Loucy (cell line): ENCODE results near the gene VGF.

Experiments used
- EZH2phosphoT487 ChIP-seq: fragments of 200-600 bp; IDR thresholded peaks from 2 replicates; pipeline ENCODE4 v1.6.1; 2018; ENCODE audit warnings: antibody characterized with exemption, mild to moderate bottlenecking, moderate library complexity, borderline replicate concordance
- TF ChIP-seq, protein P1 (sequence below): fragments of 200-600 bp; sonication (generic); conservative IDR thresholded peaks from 2 replicates; pipeline ENCODE4 v1.5.1; 2014; ENCODE audit warnings: mild to moderate bottlenecking, antibody characterized with exemption, low read length

- TF ChIP-seq, protein P1, sequence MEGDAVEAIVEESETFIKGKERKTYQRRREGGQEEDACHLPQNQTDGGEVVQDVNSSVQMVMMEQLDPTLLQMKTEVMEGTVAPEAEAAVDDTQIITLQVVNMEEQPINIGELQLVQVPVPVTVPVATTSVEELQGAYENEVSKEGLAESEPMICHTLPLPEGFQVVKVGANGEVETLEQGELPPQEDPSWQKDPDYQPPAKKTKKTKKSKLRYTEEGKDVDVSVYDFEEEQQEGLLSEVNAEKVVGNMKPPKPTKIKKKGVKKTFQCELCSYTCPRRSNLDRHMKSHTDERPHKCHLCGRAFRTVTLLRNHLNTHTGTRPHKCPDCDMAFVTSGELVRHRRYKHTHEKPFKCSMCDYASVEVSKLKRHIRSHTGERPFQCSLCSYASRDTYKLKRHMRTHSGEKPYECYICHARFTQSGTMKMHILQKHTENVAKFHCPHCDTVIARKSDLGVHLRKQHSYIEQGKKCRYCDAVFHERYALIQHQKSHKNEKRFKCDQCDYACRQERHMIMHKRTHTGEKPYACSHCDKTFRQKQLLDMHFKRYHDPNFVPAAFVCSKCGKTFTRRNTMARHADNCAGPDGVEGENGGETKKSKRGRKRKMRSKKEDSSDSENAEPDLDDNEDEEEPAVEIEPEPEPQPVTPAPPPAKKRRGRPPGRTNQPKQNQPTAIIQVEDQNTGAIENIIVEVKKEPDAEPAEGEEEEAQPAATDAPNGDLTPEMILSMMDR = no peak
- TF ChIP-seq EZH2phosphoT487 = no peak
Observed at GRCh38 chr7:101121991-101122932, 43.1 kb downstream of the VGF start.
